HTERT RPE-1 (cell line): Measurements from ENCODE around the gene IDUA.
"Not testable (repeated sequence)": the region's sequence is repeated elsewhere in the genome, so short reads cannot be mapped to it uniquely, and the experiment has no call there.

Experiments used
- in situ Hi-C: fragments of 300-500 bp; cut with MboI; formaldehyde crosslinking; loops from 4 replicates; pipeline ENCODE4 v1.14.3; 2020; ENCODE audit warnings: low sequenced_read_pairs

Gene IDUA

GRCh38 chr4:999240-999863 is 12.5 kb downstream of the IDUA start:
- in situ Hi-C loops: not testable (repeated sequence)

- in situ Hi-C loops: no loop called here
Observed at GRCh38 chr4:999882-1000425, 13.1 kb downstream of the IDUA start.

- in situ Hi-C loops: no loop called here
Observed at GRCh38 chr4:1000686-1001260, 13.9 kb downstream of the IDUA start.

- in situ Hi-C loops: no loop called here
Observed at GRCh38 chr4:1001561-1002130, 14.8 kb downstream of the IDUA start.

- in situ Hi-C loops: no loop called here
Observed at GRCh38 chr4:1002131-1002630, 15.3 kb downstream of the IDUA start.

- in situ Hi-C loops: no loop called here
Observed at GRCh38 chr4:1002631-1003251, 15.9 kb downstream of the IDUA start.

GRCh38 chr4:1003271-1004070 is 16.6 kb downstream of the IDUA start:
- in situ Hi-C loops: no loop called here

GRCh38 chr4:1004071-1004418 is 17.2 kb downstream of the IDUA start:
- in situ Hi-C loops: no loop called here

- in situ Hi-C loops: no loop called here
Observed at GRCh38 chr4:1004557-1005485, 18.0 kb downstream of the IDUA start.

- in situ Hi-C loops: no loop called here
Observed at GRCh38 chr4:1006856-1007255, 20.0 kb downstream of the IDUA start.

GRCh38 chr4:1008840-1009541 is 22.1 kb downstream of the IDUA start:
- in situ Hi-C loops: no loop called here

- in situ Hi-C loops: no loop called here
Observed at GRCh38 chr4:1009542-1010394, 22.9 kb downstream of the IDUA start.

GRCh38 chr4:1010395-1011021 is 23.7 kb downstream of the IDUA start:
- in situ Hi-C loops: no loop called here

GRCh38 chr4:1011022-1011665 is 24.3 kb downstream of the IDUA start, which contains the start of gene FGFRL1:
TSS of gene FGFRL1 (plus strand) at chr4:1011626. CDS start at chr4:1012486, 860 bp downstream.
- in situ Hi-C loops: no loop called here

- in situ Hi-C loops: no loop called here
Observed at GRCh38 chr4:1011666-1012033, 24.8 kb downstream of the IDUA start.

GRCh38 chr4:1012034-1012739 is 25.3 kb downstream of the IDUA start:
- in situ Hi-C loops: no loop called here
